ENCODE measurements around the gene PDE3B. TPM values are rescaled to one million over a fixed set of nuclear protein-coding genes. Genes with fewer than 3 reads are reported as not detected.
"Not testable (repeated sequence)": the region's sequence is repeated elsewhere in the genome, so short reads cannot be mapped to it uniquely, and the experiment has no call there.

Gene PDE3B
- total RNA-seq, 1 donor from 2014 or later = 5.1 TPM

DNA sequence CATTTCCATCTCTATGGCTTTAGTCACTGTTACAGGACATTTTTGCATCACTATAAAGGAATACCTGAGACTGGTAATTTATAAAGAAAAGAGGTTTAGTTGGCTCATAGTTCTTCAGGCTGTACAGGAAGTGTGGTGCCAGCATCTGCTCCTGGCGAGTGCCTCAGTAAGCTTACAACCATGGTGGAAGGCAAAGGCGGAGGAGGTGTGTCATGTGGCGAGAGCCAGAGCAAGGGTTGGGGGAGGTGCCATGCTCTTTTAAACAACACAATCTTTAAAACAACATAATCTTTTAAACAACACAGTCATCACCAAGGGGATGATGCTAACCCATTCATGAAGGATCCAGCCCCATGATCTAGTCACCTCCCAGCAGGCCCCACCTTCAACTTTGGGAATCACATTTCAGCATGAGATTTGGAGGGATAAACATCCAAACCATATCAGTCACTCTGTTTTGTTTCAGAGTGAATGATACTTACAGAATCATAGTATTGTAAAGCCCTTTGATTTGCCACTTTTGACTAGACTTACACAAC, 103.3 kb downstream of the PDE3B start:
- DNase-seq (ENCODE audit: low spot score in 2 of 2) = no peak
- Histone ChIP-seq H3K27me3 (no peaks in the 10 kb centered on the region), H3K4me3 (no peak overlapping the region), H3K9me3 (no peaks in the 10 kb centered on the region), H3K4me1 (no peaks in the 10 kb centered on the region), H3K27ac (no peak overlapping the region), H3K36me3 (no peaks in the 10 kb centered on the region)
- intact Hi-C loops (cut with DNase I) = no loop called here
- no peak for TF ChIP-seq CTCF (IDR thresholded peaks at IDR 0.05)

GRCh38 chr11:14748090-14748489, 104.5 kb downstream of the PDE3B start:
- Histone ChIP-seq H3K36me3 (no peaks in the 10 kb centered on the region), H3K9me3 (no peaks in the 10 kb centered on the region), H3K4me1 (no peaks in the 10 kb centered on the region), H3K27me3 (no peaks in the 10 kb centered on the region), H3K27ac (no peak overlapping the region), H3K4me3 (no peak overlapping the region)
- no peak for DNase-seq (ENCODE audit: low spot score in 2 of 2)
- intact Hi-C loops (cut with DNase I) = no loop called here
- TF ChIP-seq CTCF (IDR thresholded peaks at IDR 0.05) = no peak

- no peaks in the 10 kb centered on the region for H3K27me3 ChIP-seq
- H3K27ac ChIP-seq = no peak overlapping the region
- no peak overlapping the region for H3K4me3 ChIP-seq
- no peaks in the 10 kb centered on the region for H3K36me3 ChIP-seq
- no peak for DNase-seq (ENCODE audit: low spot score in 2 of 2)
- no peaks in the 10 kb centered on the region for H3K4me1 ChIP-seq
- intact Hi-C loops (cut with DNase I) = no loop called here
- TF ChIP-seq CTCF (IDR thresholded peaks at IDR 0.05) = no peak
- H3K9me3 ChIP-seq = no peaks in the 10 kb centered on the region
Measured at GRCh38 chr11:14750911-14751310, 107.3 kb downstream of the PDE3B start.

DNA sequence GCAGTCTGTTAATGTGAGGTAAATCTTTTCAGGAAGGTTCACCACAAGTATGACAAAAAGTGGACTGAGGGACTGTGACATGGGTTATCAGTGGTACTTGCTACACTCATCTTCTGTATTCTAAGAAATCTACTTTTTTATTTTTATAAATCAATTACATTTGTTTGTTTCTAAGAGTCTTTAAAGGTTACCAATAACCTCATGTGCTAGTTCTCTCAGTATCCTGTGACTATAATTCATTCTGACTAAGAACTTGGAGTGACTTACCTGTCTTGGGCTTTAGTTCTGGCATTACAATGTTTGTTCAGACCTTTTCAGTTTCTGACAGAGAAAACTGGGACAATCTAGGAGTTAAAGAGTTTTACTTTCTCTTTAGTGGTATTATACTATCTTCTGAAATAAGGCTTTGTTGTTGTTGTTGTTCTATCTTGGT, 108.4 kb downstream of the PDE3B start:
- intact Hi-C loops (cut with DNase I) = no loop called here
- H3K27me3 ChIP-seq = no peaks in the 10 kb centered on the region
- no peaks in the 10 kb centered on the region for H3K9me3 ChIP-seq
- H3K27ac ChIP-seq = no peak overlapping the region
- DNase-seq (ENCODE audit: low spot score in 2 of 2) = no peak
- no peak overlapping the region for H3K4me3 ChIP-seq
- no peaks in the 10 kb centered on the region for H3K36me3 ChIP-seq
- TF ChIP-seq CTCF (IDR thresholded peaks at IDR 0.05) = no peak
- no peaks in the 10 kb centered on the region for H3K4me1 ChIP-seq

GRCh38 chr11:14755140-14755539, 111.5 kb downstream of the PDE3B start:
- DNase-seq (ENCODE audit: low spot score in 2 of 2) = no peak
- no peak for TF ChIP-seq CTCF (IDR thresholded peaks at IDR 0.05)
- H3K4me3 ChIP-seq = no peak overlapping the region
- no peak overlapping the region for H3K27ac ChIP-seq
- no peaks in the 10 kb centered on the region for H3K4me1 ChIP-seq
- no peaks in the 10 kb centered on the region for H3K27me3 ChIP-seq
- H3K9me3 ChIP-seq = no peaks in the 10 kb centered on the region
- H3K36me3 ChIP-seq = no peaks in the 10 kb centered on the region
- intact Hi-C loops (cut with DNase I) = no loop called here

- TF ChIP-seq CTCF (IDR thresholded peaks at IDR 0.05) = no peak
- no peaks in the 10 kb centered on the region for H3K4me1 ChIP-seq
- DNase-seq (ENCODE audit: low spot score in 2 of 2) = no peak
- H3K9me3 ChIP-seq = no peaks in the 10 kb centered on the region
- H3K27ac ChIP-seq = no peak overlapping the region
- intact Hi-C loops (cut with DNase I) = no loop called here
- H3K4me3 ChIP-seq = no peak overlapping the region
- no peaks in the 10 kb centered on the region for H3K27me3 ChIP-seq
- no peaks in the 10 kb centered on the region for H3K36me3 ChIP-seq
Measured at GRCh38 chr11:14756349-14756748, 112.7 kb downstream of the PDE3B start.

DNA sequence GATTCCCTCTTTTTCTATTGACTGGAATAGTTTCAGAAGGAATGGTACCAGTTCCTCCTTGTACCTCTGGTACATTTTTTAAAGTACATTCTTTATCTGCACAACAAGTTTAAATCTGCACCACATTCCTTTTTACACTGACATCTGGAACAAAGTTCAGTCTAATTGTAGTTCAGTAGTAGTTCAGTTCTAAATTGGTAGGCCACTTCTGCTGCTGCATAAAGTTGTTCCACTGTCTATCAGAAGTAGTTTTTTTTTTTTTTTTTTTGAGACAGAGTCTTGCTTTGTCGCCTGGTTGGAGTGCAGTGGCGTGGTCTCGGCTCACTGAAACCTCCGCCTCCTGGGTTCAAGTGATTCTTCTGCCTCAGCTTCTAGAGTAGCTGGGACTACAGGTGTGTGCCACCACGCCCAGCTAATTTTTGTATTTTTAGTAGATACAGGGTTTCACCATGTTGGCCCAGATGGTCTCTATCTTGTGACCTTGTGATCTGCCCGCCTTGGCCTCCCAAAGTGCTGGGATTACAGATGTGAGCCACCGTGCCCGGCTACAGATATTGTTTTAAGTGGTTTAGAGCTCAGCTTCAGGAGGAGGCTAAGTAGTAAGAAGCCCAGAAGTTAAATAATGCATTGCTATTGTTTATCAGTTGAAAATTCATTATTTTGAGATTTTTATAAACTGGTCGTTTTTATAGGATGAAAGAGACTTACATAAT, 115.9 kb downstream of the PDE3B start:
- H3K4me1 ChIP-seq; H3K36me3 ChIP-seq; H3K27me3 ChIP-seq; H3K4me3 ChIP-seq; intact Hi-C loops (cut with DNase I); DNase-seq (ENCODE audit: low spot score in 2 of 2); H3K9me3 ChIP-seq; H3K27ac ChIP-seq: not testable (repeated sequence)
